Subcutaneous adipose tissue (tissue), 4 donors: Measurements from ENCODE around the gene TMEM94. TPM values are rescaled to one million over a fixed set of nuclear protein-coding genes. Genes with fewer than 3 reads are reported as not detected.

Source experiments
- CTCF ChIP-seq: fragments of 450-650 bp; IDR thresholded peaks from one replicate; pipeline ENCODE4 v1.5.1; 2016; ENCODE audit warnings: low read depth, mild to moderate bottlenecking, control low read depth, antibody characterized with exemption, moderate library complexity
- total RNA-seq, 4 donors: library from RNA; depleted of rRNA; stranded (reverse); fragments of >200 nt; gene quantifications; one replicate each; pipeline ENCODE4 v1.1.0, GENCODE V29; 2016

The TMEM94 gene
- total RNA-seq, 4 donors from 2014 or later: 35.0 to 80.2 (median 45.9) TPM

GRCh38 chr17:75526555-75527270, 70.3 kb downstream of the TMEM94 start:
- TF ChIP-seq CTCF: no peak

DNA sequence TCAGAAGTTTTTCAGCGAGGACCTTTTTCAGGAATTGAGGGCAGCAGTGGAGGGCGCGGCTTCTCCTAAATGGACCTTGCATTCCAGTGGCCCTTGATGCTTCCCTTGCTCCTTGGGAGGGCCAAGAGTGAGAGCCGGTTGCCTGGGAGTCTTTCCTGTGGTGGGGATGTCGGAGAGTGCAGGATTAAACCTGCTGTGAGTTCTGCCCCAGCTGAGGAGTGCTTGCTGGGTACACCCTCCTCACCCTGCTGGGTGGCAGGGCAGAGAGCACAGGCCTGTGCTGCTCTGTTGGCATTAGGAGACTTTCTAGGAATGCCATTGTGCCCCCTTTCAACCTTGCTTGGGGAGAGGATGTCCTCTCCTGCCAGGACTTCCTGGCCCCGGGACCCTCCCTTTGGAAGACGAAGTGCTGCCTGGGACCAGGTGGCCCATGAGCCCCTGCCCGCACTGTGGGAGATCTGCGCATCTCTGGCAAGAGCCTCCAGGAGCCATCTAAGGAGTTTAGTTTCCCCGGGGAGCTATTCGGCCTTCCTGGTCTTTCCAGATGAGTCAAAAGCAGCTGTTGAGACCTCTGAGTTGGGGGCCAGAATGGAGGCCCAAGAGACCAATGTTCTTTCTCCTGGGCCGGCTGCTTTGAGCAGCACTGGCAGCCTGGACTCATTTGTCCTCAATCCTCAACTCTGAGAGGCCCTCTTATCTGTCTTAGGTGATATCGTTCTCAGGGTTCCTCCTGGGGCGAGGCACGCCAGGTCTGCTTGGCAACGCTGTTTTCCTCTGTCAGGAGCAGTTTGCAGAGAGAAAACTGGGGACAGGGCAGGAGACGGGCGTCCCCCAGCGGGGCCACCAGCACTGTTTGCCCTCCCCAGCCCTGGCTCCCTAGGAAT, 74.6 kb downstream of the TMEM94 start:
- TF ChIP-seq CTCF: no peak

DNA sequence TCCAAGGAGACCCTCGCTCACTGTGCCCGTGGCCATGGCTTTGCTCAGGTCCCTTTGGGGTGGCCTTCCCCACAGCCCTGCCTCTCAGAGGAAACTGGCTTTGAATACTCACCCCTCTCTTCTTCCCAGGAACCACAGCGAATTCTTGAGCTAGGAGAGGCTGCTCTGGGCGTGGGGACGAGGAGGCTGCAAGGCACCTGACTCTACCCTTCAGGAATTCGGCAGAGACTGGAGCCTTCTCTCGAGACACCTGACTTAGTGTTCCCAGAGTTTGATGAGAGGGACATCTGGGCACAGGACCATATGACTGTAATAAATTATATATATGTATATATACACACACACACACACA, 75.3 kb downstream of the TMEM94 start:
- TF ChIP-seq CTCF: no peak

- no peak for TF ChIP-seq CTCF
These were observed 78.7 kb downstream of the TMEM94 start for GRCh38 chr17:75535119-75535537.

DNA sequence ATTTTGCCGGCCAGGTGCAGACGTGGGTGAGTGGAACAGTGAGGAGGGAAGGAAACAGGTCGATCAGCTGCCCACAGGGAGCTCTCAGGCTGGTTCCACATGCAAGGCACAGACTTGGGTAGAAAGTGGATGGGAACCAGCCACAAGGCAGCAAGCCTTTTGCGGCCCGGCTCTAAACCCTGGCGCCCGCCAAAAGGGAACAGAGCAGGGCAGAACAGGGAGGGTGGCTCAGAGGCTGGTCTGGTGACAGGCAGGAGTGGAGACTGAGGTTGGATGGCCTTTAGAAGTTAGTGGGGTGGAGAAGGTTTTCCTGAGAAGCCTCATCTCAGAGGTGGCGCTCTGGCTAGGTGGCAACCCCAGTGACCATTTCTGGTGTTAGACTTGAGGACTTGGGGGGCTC, 79.4 kb downstream of the TMEM94 start:
- no peak for TF ChIP-seq CTCF

- no peak for TF ChIP-seq CTCF
These were observed 79.9 kb downstream of the TMEM94 start for GRCh38 chr17:75536366-75536765.

- no peak for TF ChIP-seq CTCF
These were observed 83.7 kb downstream of the TMEM94 start for GRCh38 chr17:75539967-75540729.
